ENCODE data around the gene RASA1. TPM values are rescaled to one million over a fixed set of nuclear protein-coding genes. Genes with fewer than 3 reads are reported as not detected.

Gene RASA1
- total RNA-seq, 1 donor from 2014 or later = 22.6 TPM

DNA sequence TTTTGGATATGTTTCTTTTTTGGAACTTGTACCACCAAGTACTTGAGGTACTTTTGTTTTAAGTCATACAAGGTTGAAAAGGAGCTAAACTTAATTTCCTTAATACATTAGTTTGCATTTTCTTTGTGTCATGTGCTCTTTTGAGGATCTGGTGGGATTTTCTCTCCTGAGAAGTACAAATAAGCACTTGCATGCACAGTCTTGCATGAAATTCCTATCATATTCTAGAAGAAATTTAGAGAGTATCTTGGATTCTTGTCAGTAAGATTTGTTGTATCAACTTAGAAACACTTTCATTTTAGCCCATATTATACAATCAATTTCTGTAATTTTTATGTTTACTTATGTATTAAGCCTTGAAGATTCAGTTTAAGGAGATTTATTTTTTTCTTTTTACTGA, 80.2 kb downstream of the RASA1 start:
- peak; percentile 38 for DNase-seq (ENCODE audit: low read depth)

DNA sequence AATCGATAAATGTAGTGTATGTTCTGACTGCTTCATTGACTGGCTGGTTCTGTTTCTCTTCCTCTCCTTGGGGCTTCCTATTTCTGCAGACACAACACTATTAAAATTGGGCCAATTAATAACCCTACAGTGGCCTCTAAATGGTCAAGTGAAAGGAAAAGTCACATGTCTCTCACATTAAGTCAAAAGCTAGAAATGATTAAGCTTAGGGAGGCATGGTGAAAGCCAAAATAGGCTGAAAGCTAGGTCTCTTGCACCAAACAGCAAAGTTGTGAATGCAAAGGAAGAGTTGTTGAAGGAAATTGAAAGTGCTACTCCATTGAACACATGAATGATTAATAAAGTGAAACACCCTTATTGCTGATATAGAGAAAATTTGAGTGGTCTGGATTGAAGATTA, 86.8 kb downstream of the RASA1 start:
- no peak overlapping the region for H3K4me3 ChIP-seq (ENCODE audit: low read depth, low read length)
- TF ChIP-seq, protein P1, sequence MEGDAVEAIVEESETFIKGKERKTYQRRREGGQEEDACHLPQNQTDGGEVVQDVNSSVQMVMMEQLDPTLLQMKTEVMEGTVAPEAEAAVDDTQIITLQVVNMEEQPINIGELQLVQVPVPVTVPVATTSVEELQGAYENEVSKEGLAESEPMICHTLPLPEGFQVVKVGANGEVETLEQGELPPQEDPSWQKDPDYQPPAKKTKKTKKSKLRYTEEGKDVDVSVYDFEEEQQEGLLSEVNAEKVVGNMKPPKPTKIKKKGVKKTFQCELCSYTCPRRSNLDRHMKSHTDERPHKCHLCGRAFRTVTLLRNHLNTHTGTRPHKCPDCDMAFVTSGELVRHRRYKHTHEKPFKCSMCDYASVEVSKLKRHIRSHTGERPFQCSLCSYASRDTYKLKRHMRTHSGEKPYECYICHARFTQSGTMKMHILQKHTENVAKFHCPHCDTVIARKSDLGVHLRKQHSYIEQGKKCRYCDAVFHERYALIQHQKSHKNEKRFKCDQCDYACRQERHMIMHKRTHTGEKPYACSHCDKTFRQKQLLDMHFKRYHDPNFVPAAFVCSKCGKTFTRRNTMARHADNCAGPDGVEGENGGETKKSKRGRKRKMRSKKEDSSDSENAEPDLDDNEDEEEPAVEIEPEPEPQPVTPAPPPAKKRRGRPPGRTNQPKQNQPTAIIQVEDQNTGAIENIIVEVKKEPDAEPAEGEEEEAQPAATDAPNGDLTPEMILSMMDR (IDR thresholded peaks at IDR 0.05; ENCODE audit: insufficient read depth, low read length, severe bottlenecking) = no peak
- FAIRE-seq = no peak
- no peak for DNase-seq (ENCODE audit: low read depth)
- no peaks in the 10 kb centered on the region for H3K36me3 ChIP-seq (ENCODE audit: control insufficient read depth, insufficient read depth, low read length)
- H3K27me3 ChIP-seq (ENCODE audit: control insufficient read depth, insufficient read depth, low read length) = no peaks in the 10 kb centered on the region

More for the DNA sequence above, 80.2 kb downstream of the RASA1 start:
- no peak overlapping the region for H3K4me3 ChIP-seq (ENCODE audit: low read depth, low read length)
- TF ChIP-seq, protein P1 (IDR thresholded peaks at IDR 0.05; ENCODE audit: insufficient read depth, low read length, severe bottlenecking) = no peak
- H3K27me3 ChIP-seq (ENCODE audit: control insufficient read depth, insufficient read depth, low read length) = no peaks in the 10 kb centered on the region
- no peak for FAIRE-seq
- no peaks in the 10 kb centered on the region for H3K36me3 ChIP-seq (ENCODE audit: control insufficient read depth, insufficient read depth, low read length)

DNA sequence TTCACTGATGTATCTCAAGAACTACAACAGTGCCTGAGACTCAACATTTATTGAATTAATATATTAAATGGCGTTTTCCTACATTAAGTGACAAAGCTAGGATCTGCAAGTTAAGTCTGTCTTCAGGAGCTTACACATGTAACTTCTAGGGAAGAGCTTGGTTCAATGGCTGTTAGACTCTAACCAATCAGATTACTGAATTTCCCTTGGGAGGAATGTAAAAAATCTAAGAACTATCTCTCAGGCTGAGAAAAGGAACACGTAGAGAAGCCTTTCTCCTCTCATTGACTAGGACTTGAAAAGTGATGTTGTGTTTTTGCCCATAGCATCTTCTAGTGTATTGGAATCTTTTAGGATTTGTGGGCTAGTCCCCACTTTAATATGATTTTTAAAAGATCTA, 91.4 kb downstream of the RASA1 start:
- Histone ChIP-seq H3K36me3 (ENCODE audit: control insufficient read depth, insufficient read depth, low read length) (no peaks in the 10 kb centered on the region), H3K4me3 (ENCODE audit: low read depth, low read length) (no peak overlapping the region), H3K27me3 (ENCODE audit: control insufficient read depth, insufficient read depth, low read length) (no peaks in the 10 kb centered on the region)
- DNase-seq (ENCODE audit: low read depth) = no peak
- TF ChIP-seq, protein P1 (IDR thresholded peaks at IDR 0.05; ENCODE audit: insufficient read depth, low read length, severe bottlenecking) = no peak
- no peak for FAIRE-seq

DNA sequence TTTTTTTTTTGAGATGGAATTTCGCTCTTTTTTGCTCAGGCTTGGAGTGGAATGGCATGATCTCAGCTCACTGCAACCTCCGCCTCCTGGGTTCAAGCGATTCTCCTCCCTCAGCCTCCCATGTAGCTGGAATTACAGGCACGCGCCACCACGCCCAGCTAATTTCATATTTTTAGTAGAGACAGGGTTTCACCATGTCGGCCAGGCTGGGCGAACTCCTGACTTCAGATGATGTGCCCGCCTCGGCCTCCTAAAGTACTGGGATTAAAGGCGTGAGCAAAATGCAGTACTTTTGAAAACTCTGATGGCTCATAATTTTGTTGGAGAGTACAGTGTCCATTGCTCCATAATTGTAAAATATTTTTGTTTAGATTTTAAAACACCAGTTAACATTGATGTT, 92.4 kb downstream of the RASA1 start:
- Histone ChIP-seq H3K4me3 (ENCODE audit: low read depth, low read length) (no peak overlapping the region), H3K36me3 (ENCODE audit: control insufficient read depth, insufficient read depth, low read length) (no peaks in the 10 kb centered on the region), H3K27me3 (ENCODE audit: control insufficient read depth, insufficient read depth, low read length) (no peaks in the 10 kb centered on the region)
- FAIRE-seq (no peak), DNase-seq (ENCODE audit: low read depth) (no peak)
- TF ChIP-seq, protein P1 (IDR thresholded peaks at IDR 0.05; ENCODE audit: insufficient read depth, low read length, severe bottlenecking) = no peak

DNA sequence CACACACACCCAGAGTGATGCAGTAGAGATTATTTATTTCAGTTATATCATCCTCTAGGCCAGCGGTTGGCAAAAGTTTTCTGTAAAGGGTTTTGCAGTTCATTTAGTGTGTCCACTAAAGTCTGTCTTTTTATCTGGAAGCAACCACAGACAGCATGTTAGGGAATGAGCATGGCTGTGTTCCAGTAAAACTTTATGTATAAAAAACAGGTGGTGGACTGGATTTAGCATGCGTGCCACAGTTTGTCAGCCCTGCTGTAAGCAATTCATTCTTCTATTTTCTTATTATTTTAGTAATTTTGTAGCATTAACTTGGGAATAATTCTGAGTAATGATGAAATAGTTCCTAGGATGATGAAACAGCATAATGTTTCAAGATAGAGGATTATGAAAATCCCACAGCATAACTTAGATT, 93.4 kb downstream of the RASA1 start:
- no peaks in the 10 kb centered on the region for H3K36me3 ChIP-seq (ENCODE audit: control insufficient read depth, insufficient read depth, low read length)
- H3K4me3 ChIP-seq (ENCODE audit: low read depth, low read length) = no peak overlapping the region
- DNase-seq (ENCODE audit: low read depth) (no peak), FAIRE-seq (no peak)
- no peaks in the 10 kb centered on the region for H3K27me3 ChIP-seq (ENCODE audit: control insufficient read depth, insufficient read depth, low read length)
- TF ChIP-seq, protein P1 (IDR thresholded peaks at IDR 0.05; ENCODE audit: insufficient read depth, low read length, severe bottlenecking) = no peak

DNA sequence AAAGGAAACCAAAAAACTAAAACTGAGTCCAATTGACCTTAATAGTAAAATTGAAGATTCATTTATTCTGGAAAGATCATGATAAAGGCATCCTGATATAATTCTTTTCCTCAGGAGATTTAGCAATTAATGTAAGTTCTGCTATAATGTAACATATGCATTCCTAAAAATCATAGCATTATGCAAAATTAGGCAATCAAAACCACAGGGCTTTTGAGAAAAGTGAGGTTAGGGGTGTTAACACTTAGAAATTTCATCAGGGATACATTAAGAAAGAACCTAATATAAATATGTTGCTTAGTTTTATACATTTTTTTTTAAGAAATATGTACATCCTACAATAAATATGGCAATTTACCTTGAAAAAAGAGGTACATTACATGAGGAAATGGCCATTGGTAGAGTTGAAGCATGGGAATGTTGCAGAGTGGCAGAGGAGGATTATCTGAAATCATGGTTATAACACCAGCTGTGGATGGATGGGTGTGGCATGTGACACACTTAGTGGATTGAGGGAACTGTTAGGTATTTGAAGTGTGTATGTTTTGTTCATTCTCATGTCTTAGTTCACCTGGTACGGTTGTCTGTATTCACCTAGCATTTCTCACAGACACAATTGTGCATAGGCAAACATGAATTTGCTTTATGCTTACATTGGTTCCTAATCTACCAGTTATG, 94.0 kb downstream of the RASA1 start:
- FAIRE-seq (no peak), DNase-seq (ENCODE audit: low read depth) (no peak)
- H3K27me3 ChIP-seq (ENCODE audit: control insufficient read depth, insufficient read depth, low read length) = no peaks in the 10 kb centered on the region
- no peaks in the 10 kb centered on the region for H3K36me3 ChIP-seq (ENCODE audit: control insufficient read depth, insufficient read depth, low read length)
- TF ChIP-seq, protein P1 (IDR thresholded peaks at IDR 0.05; ENCODE audit: insufficient read depth, low read length, severe bottlenecking) = no peak
- no peak overlapping the region for H3K4me3 ChIP-seq (ENCODE audit: low read depth, low read length)

All from bronchial epithelial cell (primary cell).